22Rv1 (cell line): ENCODE measurements around the gene UBE2L5.

Experiments used
- ZFX ChIP-seq: fragments of 450-650 bp; IDR thresholded peaks from 2 replicates; pipeline ENCODE4 v1.6.1; 2017; ENCODE audit warnings: antibody characterized with exemption, borderline replicate concordance
- TF ChIP-seq, protein P1 (sequence below): fragments of 450-650 bp; IDR thresholded peaks from 2 replicates; pipeline ENCODE4 v1.5.1; 2017; ENCODE audit warnings: mild to moderate bottlenecking

DNA sequence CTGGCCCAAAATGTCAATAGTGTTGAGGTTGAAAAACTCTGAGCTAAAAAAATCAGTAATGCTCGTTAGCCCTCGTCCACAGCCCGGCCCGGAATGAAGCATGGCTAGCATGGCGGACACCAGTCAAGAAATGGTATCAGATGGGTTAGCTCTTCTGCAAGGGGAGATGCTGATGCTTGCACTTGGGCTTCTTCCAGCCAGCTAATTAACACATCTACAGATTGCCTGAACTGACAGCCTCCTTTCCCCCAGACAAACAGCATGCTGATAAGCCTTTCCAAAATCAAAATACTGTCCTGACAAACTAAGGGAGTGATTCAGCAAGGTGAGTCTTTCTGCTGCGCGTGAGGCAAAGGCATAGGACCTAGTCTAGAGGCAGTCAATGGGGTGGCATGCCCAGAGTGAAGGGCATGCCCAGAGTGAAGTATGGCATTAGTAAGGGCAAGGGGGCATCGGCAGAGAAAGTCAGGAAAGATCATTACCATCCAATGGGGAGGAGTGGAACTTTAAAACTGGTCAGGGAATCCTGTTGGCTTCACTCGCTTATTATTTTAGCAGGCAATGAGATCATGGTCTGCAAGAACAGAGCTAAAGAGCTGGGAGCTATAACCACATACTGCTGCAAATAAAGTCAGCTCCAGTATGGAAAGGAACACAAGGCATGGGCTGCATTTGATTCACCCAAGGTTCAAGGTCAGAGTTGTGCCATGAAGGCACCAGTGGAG lies 30.2 kb upstream of the UBE2L5 start:
- TF ChIP-seq, protein P1, sequence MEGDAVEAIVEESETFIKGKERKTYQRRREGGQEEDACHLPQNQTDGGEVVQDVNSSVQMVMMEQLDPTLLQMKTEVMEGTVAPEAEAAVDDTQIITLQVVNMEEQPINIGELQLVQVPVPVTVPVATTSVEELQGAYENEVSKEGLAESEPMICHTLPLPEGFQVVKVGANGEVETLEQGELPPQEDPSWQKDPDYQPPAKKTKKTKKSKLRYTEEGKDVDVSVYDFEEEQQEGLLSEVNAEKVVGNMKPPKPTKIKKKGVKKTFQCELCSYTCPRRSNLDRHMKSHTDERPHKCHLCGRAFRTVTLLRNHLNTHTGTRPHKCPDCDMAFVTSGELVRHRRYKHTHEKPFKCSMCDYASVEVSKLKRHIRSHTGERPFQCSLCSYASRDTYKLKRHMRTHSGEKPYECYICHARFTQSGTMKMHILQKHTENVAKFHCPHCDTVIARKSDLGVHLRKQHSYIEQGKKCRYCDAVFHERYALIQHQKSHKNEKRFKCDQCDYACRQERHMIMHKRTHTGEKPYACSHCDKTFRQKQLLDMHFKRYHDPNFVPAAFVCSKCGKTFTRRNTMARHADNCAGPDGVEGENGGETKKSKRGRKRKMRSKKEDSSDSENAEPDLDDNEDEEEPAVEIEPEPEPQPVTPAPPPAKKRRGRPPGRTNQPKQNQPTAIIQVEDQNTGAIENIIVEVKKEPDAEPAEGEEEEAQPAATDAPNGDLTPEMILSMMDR: no peak
- no peak for TF ChIP-seq ZFX
